NCI-H2171 treated with DMSO at 0.1 percent for 48 hours (cell line): ENCODE data around the gene KLHL41.

ENCODE experiments used
- DNase-seq: peaks from one replicate; lab custom pipeline; 2025; lab: John Stamatoyannopoulos, UW

KLHL41 gene

DNA sequence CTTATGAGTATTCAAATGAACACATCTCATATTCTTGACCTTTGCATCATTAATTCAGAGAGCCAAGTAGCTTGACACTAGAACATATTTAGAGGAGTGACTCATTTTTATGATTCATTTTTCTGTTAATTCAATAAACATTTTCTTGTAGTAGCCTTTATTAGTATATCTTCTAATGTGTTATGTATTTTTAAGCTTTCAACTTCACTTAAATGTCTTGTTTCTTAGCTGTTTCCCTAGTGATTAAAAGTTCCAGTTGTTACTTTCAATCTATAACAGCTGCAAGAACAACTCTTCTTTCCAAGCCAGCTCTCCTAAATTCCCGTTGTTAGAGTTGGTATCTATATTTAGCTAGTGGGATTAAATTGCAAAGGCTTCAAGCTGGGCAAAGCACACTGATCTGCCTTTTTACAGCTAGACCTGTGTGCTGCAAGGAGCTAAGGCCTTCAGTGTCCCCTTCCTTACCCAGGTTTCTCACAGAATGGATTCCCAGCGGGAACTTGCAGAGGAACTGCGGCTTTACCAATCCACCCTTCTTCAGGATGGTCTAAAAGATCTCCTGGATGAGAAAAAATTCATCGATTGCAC lies at the start of gene KLHL41:
TSS of gene KLHL41 (plus strand) at position 405 of the 588 bp plus-strand sequence. CDS start at position 482, 77 bp downstream.
- DNase-seq: no peak

DNA sequence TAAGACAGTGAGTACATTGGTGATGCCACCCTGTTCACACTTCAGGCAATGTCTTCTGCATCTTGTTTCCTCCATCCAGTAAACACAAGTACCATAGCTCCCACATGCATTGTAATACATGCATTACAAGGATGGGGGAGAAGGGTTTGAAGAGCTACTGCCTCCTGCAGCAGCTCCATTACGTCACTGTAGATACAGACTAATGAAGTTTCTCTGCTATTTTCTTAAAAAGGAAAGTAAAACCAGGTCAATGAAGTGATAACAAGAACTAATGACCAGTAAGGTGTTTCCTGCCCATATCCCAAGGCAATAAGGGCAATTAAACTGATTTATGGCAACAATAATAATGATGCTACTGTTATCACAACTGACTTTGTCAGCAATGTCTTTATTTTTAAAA lies 48.4 kb upstream of the KLHL41 start:
- DNase-seq: no peak

DNA sequence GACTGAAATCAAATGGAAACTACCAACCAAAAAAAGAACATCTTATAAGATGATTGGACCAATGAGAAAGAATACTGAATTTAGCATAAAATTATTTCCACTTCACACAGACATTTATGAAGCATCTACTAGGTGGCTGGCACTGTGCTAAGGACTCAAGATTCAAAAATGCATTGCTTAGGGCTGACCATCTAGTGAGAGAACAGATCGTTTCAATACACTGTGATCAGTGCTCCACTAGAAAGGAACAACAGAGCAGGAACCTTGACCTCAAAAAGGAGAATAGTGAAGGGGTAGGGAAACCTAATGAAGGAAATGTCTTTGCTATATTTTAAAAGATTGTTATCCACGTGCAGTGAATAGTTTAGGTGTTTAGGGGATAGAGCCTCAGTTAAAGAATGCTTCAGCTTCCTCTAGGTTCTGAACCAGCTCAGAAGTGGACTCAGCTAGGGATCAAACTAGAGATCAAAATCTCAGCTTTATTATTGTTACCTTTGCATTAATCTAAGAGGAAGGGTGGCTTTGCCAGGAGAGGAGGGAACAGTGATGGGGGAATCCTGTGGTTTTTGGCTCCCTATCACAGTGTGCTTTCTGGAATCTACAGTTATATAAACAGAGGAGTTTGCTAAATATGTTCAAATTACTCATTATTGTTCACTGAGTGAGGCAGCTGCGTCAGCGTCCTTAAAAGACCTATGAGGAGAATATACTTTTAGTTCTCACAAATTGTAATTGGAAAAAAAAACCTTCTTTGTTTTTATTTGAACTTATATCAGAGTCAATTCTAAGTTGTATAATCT lies 46.4 kb upstream of the KLHL41 start:
- DNase-seq: no peak

DNA sequence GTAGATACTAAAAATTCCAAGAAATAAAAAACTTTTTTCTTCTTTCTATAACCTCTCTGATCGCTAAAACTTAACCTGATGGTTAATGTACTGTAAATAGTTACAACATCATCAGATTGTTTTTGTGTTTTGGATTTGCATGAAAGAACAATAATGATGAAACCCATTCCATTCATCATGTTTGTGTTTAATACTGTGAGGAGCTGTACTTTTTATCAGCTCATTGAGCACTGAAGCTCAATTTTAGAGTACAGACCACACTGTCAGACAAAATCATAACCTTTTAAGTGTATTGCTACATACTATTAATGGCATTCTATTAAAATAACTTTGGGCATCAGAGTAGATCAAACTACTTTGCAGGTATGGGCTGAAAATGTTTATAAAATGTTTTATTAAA lies 45.0 kb upstream of the KLHL41 start:
- no peak for DNase-seq

DNA sequence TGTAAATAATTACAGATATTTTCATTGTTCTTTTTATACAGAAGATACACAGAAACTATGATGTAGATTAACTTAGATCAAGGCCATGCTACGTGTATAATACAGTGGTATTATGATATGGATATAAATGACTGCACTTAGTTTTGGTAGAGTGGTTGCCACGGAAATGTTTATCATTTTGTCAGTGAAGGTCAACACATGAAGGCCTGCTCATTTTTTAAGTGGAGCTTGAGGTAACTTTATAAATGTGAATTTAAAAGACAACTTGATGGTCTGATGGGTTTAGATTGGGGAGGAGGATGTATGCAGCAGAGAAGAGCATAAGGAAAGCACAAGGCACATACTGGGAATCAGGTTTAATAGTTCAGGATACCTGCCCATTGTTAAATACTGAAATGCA lies 44.6 kb upstream of the KLHL41 start:
- DNase-seq: no peak

DNA sequence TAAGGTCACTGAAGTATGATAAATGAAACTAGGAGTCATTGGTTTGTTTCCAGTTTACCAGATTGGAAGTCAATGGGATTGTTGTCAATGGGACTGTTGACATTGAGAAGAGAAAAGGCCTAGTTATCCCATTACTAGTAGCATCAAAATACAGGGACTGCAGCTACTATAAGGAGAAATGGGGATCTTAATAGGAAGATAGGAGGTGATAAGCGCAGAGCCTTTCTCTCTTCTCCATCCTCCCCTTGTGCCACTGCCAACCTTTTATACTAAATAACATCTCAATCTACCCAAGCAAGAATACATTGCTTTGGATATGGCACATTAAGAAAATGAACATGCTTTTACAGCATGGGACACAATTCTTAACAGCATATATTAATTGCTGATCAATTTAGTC lies 40.7 kb upstream of the KLHL41 start:
- no peak for DNase-seq

DNA sequence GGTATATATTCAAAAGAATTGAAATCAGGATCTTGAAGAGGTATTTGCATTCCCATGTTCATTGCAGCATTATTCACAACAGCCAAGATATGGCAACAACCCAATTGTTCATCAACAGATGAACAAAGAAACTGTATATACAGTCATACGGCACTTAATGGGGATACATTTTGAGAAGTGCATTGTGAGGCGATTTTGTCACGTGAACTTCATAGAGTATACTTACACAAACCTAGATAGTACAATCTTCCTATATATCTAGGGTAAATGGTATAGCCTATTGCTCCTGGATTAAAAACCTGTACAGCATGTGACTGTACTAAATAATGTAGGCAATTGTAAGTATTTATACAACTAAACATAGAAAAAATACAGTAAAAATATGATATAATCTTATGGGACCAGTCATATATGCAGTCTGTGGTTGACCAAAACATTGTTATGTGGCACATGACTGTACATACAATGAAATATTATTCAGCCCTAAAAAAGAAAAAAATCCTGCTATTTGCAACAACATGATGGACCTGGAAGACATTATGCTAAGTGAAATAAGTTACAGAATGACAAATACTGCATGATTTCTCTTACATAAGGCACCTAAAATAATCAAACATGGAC lies 39.4 kb upstream of the KLHL41 start:
- no peak for DNase-seq

DNA sequence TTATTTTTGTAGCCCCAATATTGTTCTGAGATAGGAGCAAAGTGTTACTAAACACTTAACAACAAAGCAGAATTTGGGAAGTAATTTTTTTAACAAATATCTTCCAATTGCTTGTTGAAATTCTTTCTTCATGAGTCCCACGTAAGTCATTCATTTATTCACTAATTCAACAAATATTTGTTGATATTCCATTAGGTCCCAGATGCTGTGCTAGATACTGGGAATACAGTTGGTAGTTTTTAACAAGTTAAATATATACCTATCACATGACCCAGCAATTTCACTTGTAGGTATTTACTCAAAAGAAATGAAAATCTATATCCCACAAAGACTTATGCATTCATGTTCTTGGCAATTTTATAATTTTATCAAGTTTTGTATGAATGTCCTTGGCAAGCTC lies 37.3 kb upstream of the KLHL41 start:
- DNase-seq: no peak

DNA sequence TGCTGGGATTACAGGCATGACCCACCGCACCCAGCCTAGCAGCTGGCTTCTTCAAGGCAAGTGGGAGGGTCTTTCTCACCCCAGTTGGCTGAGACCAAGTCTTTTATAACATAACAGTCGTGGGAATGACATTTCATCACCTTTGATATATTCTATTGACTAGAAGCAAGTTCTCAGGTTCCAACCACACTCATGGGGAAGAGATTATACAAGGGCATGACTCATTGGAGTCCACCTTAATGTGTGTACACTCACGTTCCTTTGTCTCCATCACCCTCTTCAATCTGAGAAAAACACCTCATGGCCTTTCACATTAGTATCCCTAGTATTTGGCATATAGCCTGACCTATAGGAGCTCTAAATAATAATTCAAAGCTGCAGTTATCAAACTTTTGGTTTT lies 33.0 kb upstream of the KLHL41 start:
- no peak for DNase-seq

DNA sequence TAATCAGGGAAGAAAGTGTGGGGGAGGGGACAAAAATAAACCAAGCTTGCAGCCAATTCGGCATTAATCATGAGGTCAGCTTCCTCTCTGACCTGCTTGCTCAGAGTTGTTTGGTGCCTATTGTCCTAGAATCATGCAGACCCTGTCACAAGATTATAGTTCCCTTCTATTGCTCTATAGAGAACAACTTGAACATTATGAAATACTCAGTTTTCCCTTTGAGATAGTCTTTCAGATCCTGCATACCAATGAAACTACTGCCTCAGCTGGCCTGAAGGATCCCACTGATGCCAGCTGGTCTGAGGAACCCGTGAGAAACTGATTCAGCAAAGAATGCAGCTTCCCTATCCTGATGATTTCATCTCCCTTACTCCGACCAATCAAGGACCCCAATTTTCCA lies 31.2 kb upstream of the KLHL41 start:
- DNase-seq: no peak

DNA sequence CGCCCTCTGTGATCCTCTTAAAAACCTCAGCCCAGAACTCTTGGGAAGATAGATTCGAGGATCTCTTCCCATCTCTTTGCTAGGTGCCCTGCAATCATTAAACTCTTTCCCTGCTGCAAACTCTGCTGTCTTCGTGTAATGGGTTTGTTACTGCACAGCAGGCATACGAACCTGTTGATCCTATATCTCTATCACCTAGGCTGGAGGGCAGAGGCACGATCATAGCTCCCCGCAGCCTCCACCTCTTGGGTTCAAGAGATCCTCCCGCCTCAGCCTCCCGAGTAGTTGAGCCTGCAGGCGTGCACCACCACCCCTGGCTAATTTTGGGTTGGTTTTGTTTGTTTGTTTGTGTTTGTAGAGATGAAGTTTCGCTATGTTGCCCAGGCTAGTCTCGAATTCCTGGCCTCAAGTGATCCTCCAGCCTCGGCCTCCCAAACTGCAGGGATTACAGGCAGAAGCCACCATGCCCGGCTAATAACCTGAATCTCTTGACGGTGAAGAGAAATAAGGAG lies 30.7 kb upstream of the KLHL41 start:
- DNase-seq: no peak

DNA sequence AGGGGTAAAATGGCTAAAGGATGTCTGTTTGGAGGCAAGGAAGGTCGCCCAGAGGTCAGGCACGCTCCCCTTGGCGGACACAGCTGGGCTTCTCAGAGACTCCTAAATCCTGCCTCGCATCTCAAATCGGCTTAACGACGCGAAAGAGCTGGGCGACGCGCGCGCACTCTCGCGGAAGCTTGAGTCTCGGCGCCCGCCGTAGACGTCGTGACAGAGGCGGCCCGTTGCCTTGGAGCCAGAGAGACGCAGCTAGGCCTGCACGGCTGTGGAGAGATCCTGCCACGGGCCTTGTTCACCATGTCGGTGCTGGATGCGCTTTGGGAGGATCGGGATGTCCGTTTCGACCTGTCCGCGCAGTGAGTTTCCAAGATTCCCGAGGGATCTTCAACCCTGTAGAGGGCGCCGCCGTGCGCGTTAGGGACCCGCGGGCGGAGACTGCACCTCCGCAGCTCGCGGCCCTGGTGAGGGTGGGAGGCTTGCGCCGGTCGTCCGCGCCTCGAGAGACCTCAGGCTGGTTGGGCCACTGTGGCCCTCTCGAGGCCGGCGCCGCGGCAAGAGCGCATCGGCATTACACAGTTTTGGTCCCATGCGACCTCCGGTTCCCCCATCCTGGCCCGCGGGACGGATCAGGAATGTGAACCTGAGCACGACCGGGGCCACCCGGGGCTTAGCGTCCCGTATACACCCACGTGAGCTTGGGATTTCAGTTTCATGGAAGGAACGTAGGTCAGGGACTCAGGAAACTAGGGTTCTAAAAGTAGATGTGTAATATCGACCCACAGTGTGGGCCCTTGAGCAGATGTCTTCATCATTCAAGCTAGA lies 30.0 kb upstream of the KLHL41 start, which contains the start of gene BBS5:
TSS of gene BBS5 (plus strand) at position 238 of the 822 bp plus-strand sequence. CDS start at position 298, 60 bp downstream.
- peak; percentile 74 for DNase-seq

DNA sequence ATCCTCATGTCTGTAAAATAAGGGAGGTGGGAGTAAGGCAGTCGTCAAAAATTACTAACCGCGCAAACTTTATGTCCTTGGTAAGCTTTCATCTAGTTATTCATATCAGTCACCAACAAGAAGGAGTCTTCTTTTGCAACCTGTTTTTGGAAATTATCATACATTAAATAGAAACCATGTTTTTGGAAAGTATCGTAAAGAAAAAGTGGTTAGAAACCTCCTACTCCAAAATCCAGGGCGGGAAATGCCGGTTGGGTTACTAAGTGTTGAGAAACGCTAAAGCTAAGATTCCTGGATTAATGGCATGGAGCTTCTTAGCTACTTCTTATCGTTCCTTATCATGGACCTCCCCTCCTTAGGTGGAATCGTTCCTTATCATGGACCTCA lies 29.4 kb upstream of the KLHL41 start:
- DNase-seq: no peak

DNA sequence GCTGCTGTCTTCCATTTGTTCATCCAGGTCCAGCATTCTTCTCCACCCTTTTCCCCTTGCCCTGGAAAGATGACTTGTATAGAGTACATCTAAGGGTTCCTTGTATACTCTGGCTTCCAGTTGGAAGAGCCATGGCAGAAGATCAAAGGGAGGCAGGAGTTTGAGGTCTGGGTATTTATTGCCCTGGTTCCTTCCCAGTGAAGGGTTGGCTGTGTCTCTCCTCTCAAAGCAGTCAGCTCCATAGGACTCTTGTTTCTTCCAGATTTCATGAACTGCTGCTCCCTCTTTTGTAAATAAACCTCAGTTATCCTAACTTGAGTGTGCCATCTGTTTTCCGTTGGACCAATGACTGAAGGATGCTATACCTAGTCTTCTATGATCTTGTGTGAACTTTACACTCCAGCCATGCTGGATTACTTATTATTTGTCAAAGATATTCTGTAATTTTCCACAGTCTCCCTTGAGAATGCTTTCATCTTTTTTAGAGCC lies 23.8 kb upstream of the KLHL41 start:
- DNase-seq: no peak

DNA sequence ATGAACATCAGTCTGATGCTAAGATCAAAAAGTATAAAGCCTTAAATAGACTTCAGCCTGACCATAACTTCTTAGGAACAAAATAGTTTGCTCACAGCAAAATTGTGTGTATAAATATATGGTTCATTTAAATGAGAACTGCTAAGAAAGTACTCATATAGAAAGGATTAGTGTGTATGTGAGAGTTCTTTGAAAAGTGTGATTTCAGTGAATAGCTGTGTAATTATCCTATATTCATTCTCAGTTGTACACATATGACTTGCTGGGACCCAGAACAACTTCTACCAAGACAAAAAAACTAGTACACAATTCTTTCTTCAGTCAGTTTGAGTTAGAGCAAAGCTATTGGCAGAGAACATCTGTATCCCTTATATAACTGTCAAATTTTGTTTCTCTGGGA lies 23.0 kb upstream of the KLHL41 start:
- DNase-seq: no peak

DNA sequence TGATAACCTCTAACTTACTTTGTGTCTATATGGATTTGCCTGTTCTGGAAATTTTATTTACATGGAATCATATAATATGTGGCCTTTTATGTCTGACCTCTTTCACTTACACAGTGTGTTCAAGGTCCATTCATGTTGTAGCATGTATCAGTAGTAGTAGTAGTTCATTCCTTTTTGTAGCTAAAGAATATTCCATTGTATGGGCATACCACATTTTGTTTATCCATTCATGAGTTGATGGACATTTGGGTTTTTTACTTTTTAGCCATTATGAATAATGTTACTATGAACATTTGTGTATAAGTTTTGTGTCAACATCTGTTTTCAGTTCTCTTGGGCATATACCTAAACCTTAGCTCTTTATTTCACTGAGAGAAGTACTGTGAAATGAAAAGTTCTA lies 18.7 kb upstream of the KLHL41 start:
- DNase-seq: no peak

DNA sequence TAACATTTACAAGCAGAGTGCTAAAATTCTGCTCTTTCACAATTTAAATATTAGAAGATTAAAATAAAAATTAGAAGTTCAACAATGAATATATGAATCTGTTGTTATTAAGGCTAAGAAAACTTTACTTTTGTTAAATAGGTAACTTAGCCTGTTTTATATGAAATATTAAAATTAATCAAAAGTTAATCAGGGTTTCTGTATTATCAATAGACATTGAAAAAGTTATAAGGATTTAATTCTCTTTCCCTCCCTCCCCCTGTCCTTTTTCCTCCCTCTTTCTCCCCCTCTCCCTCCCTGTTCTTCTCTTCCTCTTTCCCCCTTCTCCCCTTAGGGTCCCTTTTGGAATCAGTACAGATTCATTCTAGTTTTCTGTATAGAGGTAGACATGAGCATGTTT lies 18.1 kb upstream of the KLHL41 start:
- no peak for DNase-seq

DNA sequence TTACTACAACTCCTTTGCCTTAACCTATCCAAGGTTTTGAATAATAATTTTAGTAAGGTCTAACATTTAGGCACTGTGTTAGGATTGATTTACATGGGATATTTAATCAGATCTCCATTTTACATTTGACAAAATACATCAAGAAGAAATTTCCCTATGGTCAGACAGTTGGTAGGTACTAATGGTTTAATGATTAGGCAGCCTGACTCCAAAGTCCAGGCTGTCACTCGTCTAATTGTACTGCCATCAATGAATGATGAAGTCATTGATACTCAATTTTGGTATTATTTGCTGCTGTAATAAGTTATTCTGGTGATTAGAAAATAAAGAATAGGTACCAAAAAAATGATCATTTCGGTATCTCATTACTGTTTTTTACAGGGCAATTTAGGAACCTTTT lies 16.1 kb upstream of the KLHL41 start:
- DNase-seq: no peak

DNA sequence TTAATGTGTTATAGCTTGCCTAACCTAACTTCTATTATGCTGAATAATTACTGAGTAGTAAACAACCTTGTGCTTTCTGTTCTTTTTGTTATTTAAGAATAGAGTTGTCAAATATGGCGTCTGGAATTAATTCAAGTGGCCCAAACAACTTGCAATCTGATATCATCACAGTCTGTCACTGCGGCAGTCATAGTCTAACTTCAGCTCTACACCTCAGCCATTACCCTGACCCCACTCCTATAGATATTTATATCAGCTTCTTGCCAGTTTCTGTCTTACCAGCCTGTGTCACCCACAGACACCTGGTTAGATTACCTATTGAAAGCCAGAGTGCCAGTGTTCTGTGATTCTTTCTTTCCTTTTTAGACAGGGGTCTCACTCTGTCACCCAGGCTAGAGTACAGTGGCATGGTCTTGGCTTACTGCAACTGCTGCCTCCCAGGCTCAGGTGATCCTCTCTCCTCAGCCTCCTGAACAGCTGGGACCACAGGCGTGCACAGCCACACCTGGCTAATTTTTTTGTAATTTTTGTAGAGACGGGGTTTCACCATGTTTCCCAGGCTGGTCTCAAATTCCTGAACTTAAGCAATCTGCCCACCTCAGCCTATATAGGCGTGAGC lies 14.1 kb upstream of the KLHL41 start:
- peak; percentile 57 for DNase-seq

DNA sequence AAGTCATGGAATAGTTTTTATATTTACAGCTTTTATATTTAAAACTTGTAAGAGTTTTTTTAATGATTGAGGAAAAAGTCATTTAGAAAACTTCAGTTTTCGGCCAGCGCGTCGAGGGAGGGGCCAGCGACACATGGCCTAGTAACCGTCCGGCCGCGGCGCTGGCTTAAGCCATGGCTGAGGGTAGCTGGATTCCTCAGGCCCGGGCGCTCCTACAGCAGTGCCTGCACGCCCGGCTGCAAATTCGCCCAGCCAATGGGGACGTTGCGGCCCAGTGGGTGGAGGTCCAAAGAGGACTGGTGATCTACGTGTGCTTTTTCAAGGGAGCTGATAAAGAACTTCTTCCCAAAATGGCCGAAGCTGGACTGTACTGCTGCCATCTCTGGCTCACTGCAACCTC lies 4.9 kb upstream of the KLHL41 start:
- DNase-seq: no peak

DNA sequence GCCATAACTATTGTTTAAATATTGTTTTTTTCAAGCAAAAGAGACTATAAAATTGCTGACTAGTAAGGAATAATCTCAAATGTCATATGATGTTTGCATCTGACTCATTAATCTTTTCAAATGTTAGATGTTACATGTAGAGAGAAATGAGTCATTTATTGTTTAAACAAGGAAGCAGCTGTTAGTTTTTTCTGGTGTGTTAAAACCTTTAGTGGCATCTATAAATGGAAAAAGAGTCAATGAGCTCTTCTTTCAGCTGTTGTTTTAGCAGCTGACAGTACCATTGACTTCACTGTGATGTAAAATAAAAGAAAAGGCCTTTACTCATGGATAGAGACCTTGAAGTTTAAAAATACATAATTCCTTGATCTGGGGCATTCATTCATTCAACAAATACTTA lies 1.8 kb upstream of the KLHL41 start:
- peak; percentile 12 for DNase-seq

DNA sequence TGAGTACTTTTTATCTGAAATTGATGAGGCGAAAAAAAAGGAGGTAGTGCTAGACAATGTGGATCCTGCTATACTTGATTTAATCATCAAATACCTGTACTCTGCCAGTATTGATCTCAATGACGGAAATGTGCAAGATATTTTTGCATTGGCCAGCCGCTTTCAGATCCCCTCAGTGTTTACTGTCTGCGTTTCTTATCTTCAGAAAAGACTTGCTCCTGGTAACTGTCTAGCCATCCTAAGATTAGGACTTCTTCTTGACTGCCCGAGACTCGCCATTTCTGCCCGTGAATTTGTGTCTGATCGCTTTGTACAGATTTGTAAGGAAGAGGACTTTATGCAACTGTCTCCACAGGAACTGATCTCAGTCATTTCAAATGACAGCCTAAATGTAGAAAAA lies 453 bp downstream of the KLHL41 start:
- DNase-seq: no peak
